Measurements from ENCODE around the gene LRCOL1.

The LRCOL1 gene

GRCh38 chr12:132588821-132589669, 21.3 kb downstream of the LRCOL1 start:
- Histone ChIP-seq H3K27ac (no peak overlapping the region), H3K4me3 (no peak overlapping the region)

DNA sequence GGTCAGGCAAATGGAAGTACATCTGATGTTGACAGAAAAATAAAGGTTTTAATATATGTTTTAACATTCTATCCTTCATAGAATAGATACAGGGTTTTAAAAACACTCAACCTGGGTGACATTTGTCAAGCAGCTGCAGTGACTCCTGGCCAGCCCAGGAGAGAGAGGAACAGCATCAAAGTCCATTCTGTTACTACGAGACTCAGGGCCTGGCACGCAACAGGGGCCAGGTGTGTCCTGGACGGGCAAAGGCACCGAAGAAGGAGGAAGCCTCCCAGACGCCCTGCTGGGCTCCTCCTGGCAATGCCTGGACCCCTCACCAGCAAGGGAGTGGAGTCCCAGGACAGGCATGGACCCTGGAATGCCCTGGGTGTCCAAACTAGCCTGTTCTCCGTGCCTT, 22.1 kb downstream of the LRCOL1 start:
- no peak overlapping the region for H3K4me3 ChIP-seq
- H3K27ac ChIP-seq = no peak overlapping the region

DNA sequence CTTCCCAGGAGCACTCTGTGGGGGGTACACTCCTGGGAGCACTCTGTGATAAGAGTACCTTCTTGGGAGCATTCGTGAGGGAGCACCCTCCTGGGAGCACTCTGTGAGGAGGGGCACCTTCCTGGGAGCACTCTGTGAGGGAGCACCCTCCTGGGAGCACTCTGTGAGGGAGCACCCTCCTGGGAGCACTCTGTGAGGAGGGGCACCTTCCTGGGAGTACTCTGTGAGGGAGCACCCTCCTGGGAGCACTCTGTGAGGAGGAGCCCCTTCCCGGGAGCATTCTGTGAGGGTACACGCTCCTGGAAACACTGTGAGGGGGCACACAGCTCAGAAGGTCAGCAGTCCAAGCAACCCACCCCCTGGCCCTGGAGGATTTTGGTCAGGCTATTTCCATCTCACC, 22.6 kb downstream of the LRCOL1 start:
- Histone ChIP-seq H3K4me3 (no peak overlapping the region), H3K27ac (no peak overlapping the region)

DNA sequence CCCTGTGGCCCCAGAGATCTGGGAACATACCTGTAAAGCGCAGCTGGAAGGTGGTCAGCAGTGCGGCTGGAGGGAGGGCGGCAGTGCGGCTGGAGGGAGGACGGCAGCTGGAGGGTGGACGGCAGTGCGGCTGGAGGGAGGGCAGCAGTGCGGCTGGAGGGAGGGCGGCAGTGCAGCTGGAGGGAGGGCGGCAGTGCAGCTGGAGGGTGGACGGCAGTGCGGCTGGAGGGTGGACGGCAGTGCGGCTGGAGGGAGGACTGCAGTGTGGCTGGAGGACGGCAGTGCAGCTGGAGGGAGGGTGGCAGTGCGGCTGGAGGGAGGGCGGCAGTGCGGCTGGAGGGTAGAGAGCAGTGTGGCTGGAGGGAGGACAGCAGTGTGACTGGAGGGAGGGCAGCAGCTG, 23.5 kb downstream of the LRCOL1 start:
- no peak overlapping the region for H3K27ac ChIP-seq
- H3K4me3 ChIP-seq = no peak overlapping the region

GRCh38 chr12:132585177-132585576, 25.2 kb downstream of the LRCOL1 start:
- Histone ChIP-seq H3K4me3 (no peak overlapping the region), H3K27ac (no peak overlapping the region)

DNA sequence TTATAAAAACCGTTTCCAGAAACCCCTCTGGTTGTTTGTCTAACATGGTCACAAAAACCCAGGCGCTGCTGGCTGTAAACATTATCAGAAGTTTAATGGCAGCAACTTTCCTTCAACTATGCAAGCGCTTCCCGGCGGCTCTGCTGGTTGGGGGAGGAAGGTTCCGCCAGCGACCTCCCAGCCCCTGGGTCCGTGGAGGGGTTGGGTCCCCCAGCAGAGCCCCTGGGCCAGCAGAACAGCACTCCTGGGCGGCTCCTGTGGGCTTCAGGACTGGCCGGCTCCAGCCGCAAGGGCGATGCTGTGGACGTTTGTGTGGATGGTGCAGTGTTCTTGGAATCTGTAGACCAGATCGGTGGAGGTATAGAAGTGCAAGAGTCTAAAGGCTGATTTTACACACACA, 26.0 kb downstream of the LRCOL1 start:
- Histone ChIP-seq H3K27ac (no peak overlapping the region), H3K4me3 (no peak overlapping the region)

GRCh38 chr12:132583736-132584135, 26.6 kb downstream of the LRCOL1 start:
- no peak overlapping the region for H3K4me3 ChIP-seq

GRCh38 chr12:132583411-132583710, 27.0 kb downstream of the LRCOL1 start:
- no peak overlapping the region for H3K4me3 ChIP-seq
- H3K27ac ChIP-seq = peak overlapping the region in 1 of 21 experiments; percentile 58

More at GRCh38 chr12:132583736-132584135, 26.6 kb downstream of the LRCOL1 start:
- no peak overlapping the region for H3K27ac ChIP-seq

DNA sequence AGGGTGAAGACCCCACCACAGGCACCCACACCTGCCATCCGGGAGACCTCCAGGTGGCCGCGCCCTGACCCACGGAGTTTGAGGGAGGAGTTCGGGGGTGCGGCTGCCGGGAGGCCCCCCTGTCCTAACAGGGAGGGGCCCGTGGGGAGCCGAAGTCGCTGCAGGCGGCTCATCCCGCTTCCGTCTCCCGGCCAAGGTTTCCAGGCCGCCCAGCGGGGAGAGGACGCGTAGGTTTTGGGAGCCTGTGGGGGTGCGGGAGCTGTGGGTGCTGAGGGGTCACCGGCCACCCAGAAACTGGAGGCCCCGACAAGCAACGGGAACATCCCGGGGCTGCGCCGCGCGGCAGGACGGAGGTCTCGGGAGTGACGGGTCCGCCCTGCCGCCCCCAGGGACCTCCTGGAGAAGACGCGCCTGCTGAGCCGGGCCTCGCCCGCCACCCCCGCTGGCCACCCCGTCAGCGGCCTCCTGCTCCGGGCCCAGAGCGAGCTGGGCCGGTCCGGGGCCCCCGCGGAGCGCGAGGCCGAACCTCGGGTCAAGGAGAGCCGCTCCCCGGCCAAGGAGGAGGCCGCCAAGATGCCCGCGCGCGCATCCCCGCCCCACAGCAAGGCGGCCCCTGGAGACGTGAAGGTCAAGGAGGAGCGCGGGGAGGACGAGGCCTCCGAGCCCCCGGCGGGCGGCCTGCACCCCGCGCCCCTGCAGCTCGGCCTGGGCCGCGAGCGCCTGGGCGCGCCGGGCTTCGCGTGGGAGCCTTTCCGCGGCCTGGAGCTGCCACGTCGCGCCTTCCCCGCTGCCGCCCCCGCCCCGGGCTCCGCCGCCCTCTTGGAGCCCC, 27.6 kb downstream of the LRCOL1 start:
- Histone ChIP-seq H3K4me3 (peak overlapping the region in 2 of 7 experiments; percentile 4 to 10), H3K27ac (peak overlapping the region in 2 of 21 experiments; percentile 10 to 58)

GRCh38 chr12:132582058-132582420, 28.3 kb downstream of the LRCOL1 start:
- peak overlapping the region in 1 of 7 experiments; percentile 4 for H3K4me3 ChIP-seq
- no peak overlapping the region for H3K27ac ChIP-seq

GRCh38 chr12:132581348-132582057, 28.9 kb downstream of the LRCOL1 start:
- no peak overlapping the region for H3K4me3 ChIP-seq
- no peak overlapping the region for H3K27ac ChIP-seq

- H3K4me3 ChIP-seq = no peak overlapping the region
- H3K27ac ChIP-seq = no peak overlapping the region
Measured at GRCh38 chr12:132580701-132581292, 29.6 kb downstream of the LRCOL1 start.

DNA sequence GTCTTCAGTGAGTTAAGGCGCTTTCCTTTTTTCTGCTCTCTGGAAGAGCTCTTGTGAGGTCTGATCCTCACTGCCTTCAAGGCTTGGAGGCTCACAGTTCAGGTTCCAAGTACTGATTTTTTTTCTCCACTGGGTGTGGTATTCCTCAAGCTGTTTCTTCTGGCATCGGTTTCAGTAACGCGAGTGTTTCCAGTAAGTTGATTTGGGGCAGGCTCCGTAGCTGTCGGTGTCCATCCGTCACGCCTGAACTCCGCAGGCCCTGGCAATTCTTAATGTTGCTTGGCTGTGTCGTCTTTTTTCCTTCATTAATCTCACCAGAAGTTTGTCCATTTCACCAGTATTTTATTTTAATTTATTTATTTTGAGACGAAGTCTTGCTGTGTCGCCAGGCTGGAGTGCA, 30.6 kb downstream of the LRCOL1 start:
- no peak overlapping the region for H3K27ac ChIP-seq
- H3K4me3 ChIP-seq = no peak overlapping the region

- Histone ChIP-seq H3K4me3 (no peak overlapping the region), H3K27ac (no peak overlapping the region)
Measured at GRCh38 chr12:132578826-132579225, 31.6 kb downstream of the LRCOL1 start.

DNA sequence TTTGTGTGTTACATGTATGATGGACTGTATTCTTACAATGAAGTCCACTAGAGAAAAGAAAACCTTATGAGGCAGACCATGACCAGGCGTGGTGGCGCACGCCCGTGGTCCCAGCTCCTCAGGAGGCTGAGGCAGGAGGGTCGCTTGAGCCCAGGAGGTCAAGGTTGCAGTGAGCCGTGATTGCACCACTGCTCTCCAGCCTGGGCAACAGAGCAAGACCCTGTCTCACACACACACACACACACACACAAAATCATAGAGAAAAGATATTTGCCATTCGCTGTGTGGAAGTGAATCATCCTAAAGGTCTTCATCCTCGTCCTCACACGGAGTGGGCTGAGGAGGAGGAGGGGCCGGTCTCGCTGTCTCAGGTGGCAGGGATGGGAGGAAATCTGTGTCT, 32.3 kb downstream of the LRCOL1 start:
- no peak overlapping the region for H3K27ac ChIP-seq
- no peak overlapping the region for H3K4me3 ChIP-seq

GRCh38 chr12:132577191-132577920, 33.0 kb downstream of the LRCOL1 start:
- Histone ChIP-seq H3K4me3 (no peak overlapping the region), H3K27ac (no peak overlapping the region)

GRCh38 chr12:132576701-132577100, 33.7 kb downstream of the LRCOL1 start:
- Histone ChIP-seq H3K27ac (no peak overlapping the region), H3K4me3 (no peak overlapping the region)

DNA sequence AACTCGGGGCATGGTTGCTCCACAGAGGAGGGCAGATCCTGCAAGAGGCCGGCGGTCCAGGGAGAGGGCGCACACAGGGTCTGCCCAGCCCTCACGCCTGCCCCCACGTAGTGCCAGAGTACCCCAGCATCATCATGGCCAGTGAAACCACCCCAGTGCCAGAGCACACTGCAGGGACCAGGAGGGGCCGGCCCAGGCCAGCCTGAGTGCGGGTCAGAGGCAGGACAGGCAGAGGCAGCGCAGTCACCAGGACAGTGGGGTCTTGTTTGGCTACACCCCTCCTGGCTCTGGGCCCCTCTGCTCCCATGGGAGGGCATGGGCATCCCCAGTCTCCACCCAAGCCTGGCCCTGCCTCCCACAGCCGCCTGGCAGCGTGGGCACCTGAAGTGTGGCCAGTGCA, 34.7 kb downstream of the LRCOL1 start:
- no peak overlapping the region for H3K27ac ChIP-seq

GRCh38 chr12:132574271-132574996, 35.9 kb downstream of the LRCOL1 start:
- Histone ChIP-seq H3K4me3 (no peak overlapping the region), H3K27ac (no peak overlapping the region)

More for the DNA sequence above, 34.7 kb downstream of the LRCOL1 start:
- no peak overlapping the region for H3K4me3 ChIP-seq
